SK-N-SH (cell line): ENCODE data around the gene VEZF1. TPM values are rescaled to one million over a fixed set of nuclear protein-coding genes. Genes with fewer than 3 reads are reported as not detected.

Experiments used
- CTCF ChIA-PET: fragments of 300-600, 350-600 bp; formaldehyde crosslinking; extraction: SDS; loops from one replicate; lab custom pipeline; 2021; lab: Yijun Ruan, JAX
- POLR2A ChIA-PET: fragments of 350-600 bp; sonication (Branson Sonifier 250); formaldehyde crosslinking; extraction: SDS; loops from one replicate; lab custom pipeline; 2020; ENCODE audit warnings: antibody characterized with exemption, inconsistent platforms; lab: Yijun Ruan, JAX
- DNase-seq: peaks from one replicate; pipeline ENCODE4 v3.0.0; 2012
- H2AFZ ChIP-seq: fragments of 200-600 bp; sonication (generic); 2 replicates; pipeline ENCODE4 v1.8.1; 2016; ENCODE audit warnings: antibody characterized with exemption, mild to moderate bottlenecking, low read depth
- H3F3A ChIP-seq: fragments of 200-600 bp; sonication (generic); replicated peaks from 2 replicates; pipeline ENCODE3; 2016; ENCODE audit warnings: antibody characterized with exemption, mild to moderate bottlenecking; ENCODE audit not compliant: insufficient read depth
- H3K27ac ChIP-seq, 2 experiments: fragments of 200-500 bp in 1 of 2; fragments of 200-600 bp in 1 of 2; sonication (Bioruptor generic) in 1 of 2; sonication (generic), shearing (Covaris generic) in 1 of 2; 2 replicates each; pipeline versions ENCODE4 v1.5.1 to v1.6.1; 2014 to 2016; ENCODE audit warnings: low read depth in 2 of 2, inconsistent platforms in 1 of 2, low read length in 1 of 2, mild to moderate bottlenecking in 1 of 2, mixed read lengths in 1 of 2
- H3K27me3 ChIP-seq: fragments of 200-600 bp; sonication (generic), shearing (Covaris generic); 2 replicates; pipeline ENCODE4 v1.6.1; 2016; ENCODE audit warnings: mixed run types; ENCODE audit not compliant: insufficient read depth
- H3K36me3 ChIP-seq, 2 experiments: fragments of 200-500 bp in 1 of 2; fragments of 200-600 bp in 1 of 2; sonication (Bioruptor generic) in 1 of 2; sonication (generic) in 1 of 2; replicated peaks in 1 of 2; 2 replicates each; pipeline versions ENCODE3 to v1.5.1; 2014 to 2016; ENCODE audit warnings: low read length in 1 of 2, mild to moderate bottlenecking in 1 of 2; ENCODE audit not compliant: insufficient read depth in 2 of 2, control insufficient read depth in 1 of 2
- H3K4me1 ChIP-seq, 2 experiments: fragments of 200-500 bp in 1 of 2; fragments of 200-600 bp in 1 of 2; sonication (Bioruptor generic) in 1 of 2; sonication (generic), shearing (Covaris generic) in 1 of 2; 2 replicates each; pipeline versions ENCODE4 v1.5.1 to v1.6.1; 2014 to 2016; ENCODE audit warnings: low read depth in 1 of 2, low read length in 1 of 2, mixed run types in 1 of 2; ENCODE audit not compliant: insufficient read depth in 2 of 2, control insufficient read depth in 1 of 2
- H3K4me2 ChIP-seq: fragments of 200-600 bp; sonication (generic), shearing (Covaris generic); 2 replicates; pipeline ENCODE4 v1.6.1; 2017; ENCODE audit warnings: mixed run types
- H3K4me3 ChIP-seq, 2 experiments: fragments of 200-500 bp in 1 of 2; fragments of 200-600 bp in 1 of 2; sonication (Bioruptor generic) in 1 of 2; sonication (generic), shearing (Covaris generic) in 1 of 2; 2 replicates each; pipeline versions ENCODE4 v1.5.1 to v1.8.1; 2014 to 2016; ENCODE audit warnings: low read depth in 2 of 2, inconsistent platforms in 1 of 2, low read length in 1 of 2, mild to moderate bottlenecking in 1 of 2, mixed read lengths in 1 of 2, moderate library complexity in 1 of 2
- H3K79me2 ChIP-seq: fragments of 200-600 bp; sonication (generic); 2 replicates; pipeline ENCODE4 v1.8.1; 2017; ENCODE audit warnings: mild to moderate bottlenecking; ENCODE audit not compliant: insufficient read depth
- H3K9ac ChIP-seq: fragments of 200-600 bp; sonication (generic); 2 replicates; pipeline ENCODE4 v1.6.1; 2017; ENCODE audit warnings: mixed run types
- H3K9me2 ChIP-seq: fragments of 200-600 bp; sonication (generic); 2 replicates; pipeline ENCODE4 v1.6.1; 2017; ENCODE audit warnings: mixed run types
- H3K9me3 ChIP-seq: fragments of 200-600 bp; sonication (generic); 2 replicates; pipeline ENCODE4 v1.6.1; 2017; ENCODE audit warnings: mixed run types, mild to moderate bottlenecking, moderate library complexity
- H4K20me1 ChIP-seq: fragments of 200-600 bp; sonication (generic); 2 replicates; pipeline ENCODE4 v1.6.1; 2017; ENCODE audit warnings: mild to moderate bottlenecking, mixed run types; ENCODE audit not compliant: insufficient read depth
- CTCF ChIP-seq: fragments of 200-600 bp; sonication (generic); IDR thresholded peaks from 2 replicates; pipeline ENCODE4 v1.6.1; 2017; ENCODE audit warnings: antibody characterized with exemption, mild to moderate bottlenecking, moderate library complexity
- FOXM1 ChIP-seq: IDR thresholded peaks from 2 replicates; pipeline ENCODE4 v1.4.0; 2012; ENCODE audit warnings: low read depth, mild to moderate bottlenecking
- JUND ChIP-seq: IDR thresholded peaks from 2 replicates; pipeline ENCODE4 v1.4.0; 2012
- MXI1 ChIP-seq: IDR thresholded peaks from 2 replicates; pipeline ENCODE4 v1.6.1; 2012; ENCODE audit warnings: mild to moderate bottlenecking, low read depth, low read length, improper control_type of control experiment
- NFIC ChIP-seq: IDR thresholded peaks from 2 replicates; pipeline ENCODE4 v1.4.0; 2012; ENCODE audit warnings: borderline replicate concordance
- NRF1 ChIP-seq: IDR thresholded peaks from 2 replicates; pipeline ENCODE4 v1.6.1; 2012; ENCODE audit warnings: low read depth, mild to moderate bottlenecking, low read length
- RCOR1 ChIP-seq: fragments of 150-350 bp; IDR thresholded peaks from 2 replicates; pipeline ENCODE4 v1.6.1; 2017; ENCODE audit warnings: antibody characterized with exemption, low read length
- RFX5 ChIP-seq: IDR thresholded peaks from 2 replicates; pipeline ENCODE4 v1.6.1; 2012; ENCODE audit warnings: mild to moderate bottlenecking, improper control_type of control experiment, low read length
- SIN3A ChIP-seq: IDR thresholded peaks from 2 replicates; pipeline ENCODE4 v1.6.1; 2012; ENCODE audit warnings: low read depth, mild to moderate bottlenecking, low read length, moderate library complexity, borderline replicate concordance
- TEAD4 ChIP-seq: IDR thresholded peaks from 2 replicates; pipeline ENCODE4 v1.4.0; 2012; ENCODE audit warnings: mild to moderate bottlenecking, borderline replicate concordance; ENCODE audit not compliant: insufficient read depth
- USF2 ChIP-seq: fragments of 150-350 bp; IDR thresholded peaks from 2 replicates; pipeline ENCODE4 v1.6.1; 2017; ENCODE audit warnings: antibody characterized with exemption, low read length, low read depth, borderline replicate concordance
- WGBS: methylation state at CpG from one replicate; pipeline ENCODE4 v1.1.6; 2017; ENCODE audit warnings: low lambda C conversion rate; 5-methylcytosine and 5-hydroxymethylcytosine counted together
- polyA plus RNA-seq, 3 experiments: library from polyadenylated mRNA; depleted of rRNA; stranded (reverse); fragments of >200 nt; gene quantifications; 2 replicates each; pipeline ENCODE4 v1.2.3, GENCODE V29; 2012
- TF ChIP-seq, protein P1 (sequence below): fragments of 150-350 bp; IDR thresholded peaks from 2 replicates; pipeline ENCODE4 v1.6.1; 2016; ENCODE audit warnings: mild to moderate bottlenecking, low read depth, low read length
- TF ChIP-seq, protein P2 (sequence below): IDR thresholded peaks from 2 replicates; pipeline ENCODE4 v1.6.1; 2012; ENCODE audit warnings: mild to moderate bottlenecking, low read depth, low read length, moderate library complexity

Gene VEZF1
- polyA plus RNA-seq, 1 of the 3 experiments (the other 2 are of a cell fraction), result 35.1 TPM

- TF ChIP-seq CTCF, result no peak
- no peak for TF ChIP-seq USF2
- TF ChIP-seq, protein P1, sequence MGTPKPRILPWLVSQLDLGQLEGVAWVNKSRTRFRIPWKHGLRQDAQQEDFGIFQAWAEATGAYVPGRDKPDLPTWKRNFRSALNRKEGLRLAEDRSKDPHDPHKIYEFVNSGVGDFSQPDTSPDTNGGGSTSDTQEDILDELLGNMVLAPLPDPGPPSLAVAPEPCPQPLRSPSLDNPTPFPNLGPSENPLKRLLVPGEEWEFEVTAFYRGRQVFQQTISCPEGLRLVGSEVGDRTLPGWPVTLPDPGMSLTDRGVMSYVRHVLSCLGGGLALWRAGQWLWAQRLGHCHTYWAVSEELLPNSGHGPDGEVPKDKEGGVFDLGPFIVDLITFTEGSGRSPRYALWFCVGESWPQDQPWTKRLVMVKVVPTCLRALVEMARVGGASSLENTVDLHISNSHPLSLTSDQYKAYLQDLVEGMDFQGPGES, result no peak
- no peak for TF ChIP-seq MXI1
- TF ChIP-seq NFIC, result no peak
Observed at GRCh38 chr17:57970710-57971109, 17.3 kb downstream of the VEZF1 start (continued).

GRCh38 chr17:57968456-57968855, 19.6 kb downstream of the VEZF1 start:
- Histone ChIP-seq H3K9me2 (no peaks in the 10 kb centered on the region), H3K4me2 (no peak overlapping the region), H2AFZ (no peak overlapping the region), H4K20me1 (no peaks in the 10 kb centered on the region), H3K9ac (no peak overlapping the region), H3K36me3 (peaks cover 14 to 15% of the 10 kb centered on the region in 2 experiments), H3K27ac (no peak overlapping the region), H3K4me3 (no peak overlapping the region), H3K9me3 (no peaks in the 10 kb centered on the region), H3F3A (peaks cover 23% of the 10 kb centered on the region), H3K27me3 (no peaks in the 10 kb centered on the region), H3K4me1 (peaks cover 13 to 25% of the 10 kb centered on the region in 2 experiments; a peak in 2 of 4 replicates), H3K79me2 (no peaks in the 10 kb centered on the region)
- TF ChIP-seq, protein P2, sequence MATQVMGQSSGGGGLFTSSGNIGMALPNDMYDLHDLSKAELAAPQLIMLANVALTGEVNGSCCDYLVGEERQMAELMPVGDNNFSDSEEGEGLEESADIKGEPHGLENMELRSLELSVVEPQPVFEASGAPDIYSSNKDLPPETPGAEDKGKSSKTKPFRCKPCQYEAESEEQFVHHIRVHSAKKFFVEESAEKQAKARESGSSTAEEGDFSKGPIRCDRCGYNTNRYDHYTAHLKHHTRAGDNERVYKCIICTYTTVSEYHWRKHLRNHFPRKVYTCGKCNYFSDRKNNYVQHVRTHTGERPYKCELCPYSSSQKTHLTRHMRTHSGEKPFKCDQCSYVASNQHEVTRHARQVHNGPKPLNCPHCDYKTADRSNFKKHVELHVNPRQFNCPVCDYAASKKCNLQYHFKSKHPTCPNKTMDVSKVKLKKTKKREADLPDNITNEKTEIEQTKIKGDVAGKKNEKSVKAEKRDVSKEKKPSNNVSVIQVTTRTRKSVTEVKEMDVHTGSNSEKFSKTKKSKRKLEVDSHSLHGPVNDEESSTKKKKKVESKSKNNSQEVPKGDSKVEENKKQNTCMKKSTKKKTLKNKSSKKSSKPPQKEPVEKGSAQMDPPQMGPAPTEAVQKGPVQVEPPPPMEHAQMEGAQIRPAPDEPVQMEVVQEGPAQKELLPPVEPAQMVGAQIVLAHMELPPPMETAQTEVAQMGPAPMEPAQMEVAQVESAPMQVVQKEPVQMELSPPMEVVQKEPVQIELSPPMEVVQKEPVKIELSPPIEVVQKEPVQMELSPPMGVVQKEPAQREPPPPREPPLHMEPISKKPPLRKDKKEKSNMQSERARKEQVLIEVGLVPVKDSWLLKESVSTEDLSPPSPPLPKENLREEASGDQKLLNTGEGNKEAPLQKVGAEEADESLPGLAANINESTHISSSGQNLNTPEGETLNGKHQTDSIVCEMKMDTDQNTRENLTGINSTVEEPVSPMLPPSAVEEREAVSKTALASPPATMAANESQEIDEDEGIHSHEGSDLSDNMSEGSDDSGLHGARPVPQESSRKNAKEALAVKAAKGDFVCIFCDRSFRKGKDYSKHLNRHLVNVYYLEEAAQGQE, result no peak
- TF ChIP-seq TEAD4, result no peak
- no peak for TF ChIP-seq RCOR1
- no peak for TF ChIP-seq FOXM1
- TF ChIP-seq JUND, result no peak
- no peak for TF ChIP-seq SIN3A
- no peak for TF ChIP-seq RFX5
- TF ChIP-seq USF2, result no peak
- TF ChIP-seq NRF1, result no peak
- 61% methylated on average over 1 of the region's 1 CpG for WGBS
- DNase-seq, result no peak
- CTCF ChIA-PET, result interaction anchor here (1.0 to 5.9 kb wide), 5 partner anchors 14 to 110 kb away, joined by 3 to 43 read pairs (median 9); partner anchors contain the start of gene CUEDC1
- POLR2A ChIA-PET, result no interaction called here
